ENCODE data around the gene BCL7C. TPM values are rescaled to one million over a fixed set of nuclear protein-coding genes. Genes with fewer than 3 reads are reported as not detected.

BCL7C gene
- total and polyA plus RNA-seq, 2 of the 13 experiments (the other 11 are each of a cell fraction or from before 2014, with no cell fraction given), result 17.7 to 33.8 TPM

GRCh38 chr16:30922420-30922959 is 28.6 kb upstream of the BCL7C start:
- H3K27ac ChIP-seq (ENCODE audit: extremely low read length, insufficient read depth, low read length), result peak overlapping the region; percentile 87
- BruUV-seq (replicated peaks), result TSS peak; percentile 83
- under 1% methylated on average over 33 of the region's 42 CpGs for WGBS (ENCODE audit: low lambda C conversion rate)
- intact Hi-C loops (cut with micrococcal nuclease; ENCODE audit: unreplicated experiment), result loop anchor here (1.0 to 10.0 kb wide), 2 partner anchors 26 to 228 kb away; partner anchors contain the start of gene SRCAP
- H3K9ac ChIP-seq (ENCODE audit: insufficient read depth, low read depth, low read length), result peak overlapping the region; percentile 90
- in situ Hi-C loops (cut with HindIII; ENCODE audit: extremely low pct_ligation_motif_present, low pct_unique_long_range_greater_than_20kb), result loop anchor here (5.0 kb wide), 1 partner anchor 80 kb away; no protein-coding TSS in a partner anchor
- peak; percentile 84 for ATAC-seq
- peaks cover 0 to 5% of the 10 kb centered on the region in 2 experiments; a peak in 1 of 5 replicates for H3K36me3 ChIP-seq (replicated peaks in 1 of 2; ENCODE audit: control insufficient read depth in 1 of 2, insufficient read depth in 2 of 2, low read length in 2 of 2)
- peak overlapping the region; percentile 97 for H3K4me2 ChIP-seq (ENCODE audit: low read depth, low read length)
- DNase-seq (ENCODE audit: low spot score), result peak; percentile 100
- POLR2A ChIA-PET, result interaction anchor here (0.7 to 1.0 kb wide), 2 partner anchors 78 to 117 kb away, joined by 3 to 4 read pairs; no protein-coding TSS in a partner anchor
- peak overlapping the region; percentile 65 to 87 (median 76) for H3K4me3 ChIP-seq (replicated peaks in 1 of 3; ENCODE audit: insufficient read depth in 1 of 3, low read depth in 2 of 3, low read length in 3 of 3)
- H2AFZ ChIP-seq (ENCODE audit: low read length), result no peak overlapping the region
- H4K20me1 ChIP-seq (ENCODE audit: insufficient read depth, low read length), result no peaks in the 10 kb centered on the region; the same call in 1 of the 2 replicates
- H3K27me3 ChIP-seq (ENCODE audit: control insufficient read depth in 1 of 2, insufficient read depth in 2 of 2, low read length in 2 of 2), result no peaks in the 10 kb centered on the region; a peak in 1 of 5 replicates
- H3K9me3 ChIP-seq (ENCODE audit: low read length), result no peaks in the 10 kb centered on the region
- CTCF ChIA-PET (ENCODE audit: low intra/inter-chr PET ratio, low total read pairs), result interaction anchor here (0.9 to 2.8 kb wide), 2 partner anchors 20 to 77 kb away, joined by 3 to 19 read pairs; no protein-coding TSS in a partner anchor
- H3K79me2 ChIP-seq (ENCODE audit: insufficient read depth, low read length), result no peaks in the 10 kb centered on the region
- FAIRE-seq, result peak; percentile 100
- peaks cover 19% of the 10 kb centered on the region for H3K4me1 ChIP-seq (ENCODE audit: insufficient read depth, low read length)
- no peak for TF ChIP-seq CC2D1A (CRISPR knock-in tag; IDR thresholded peaks at IDR 0.05)
- no peak for TF ChIP-seq ZNF549 (CRISPR knock-in tag; IDR thresholded peaks at IDR 0.05)
- peak; percentile 81 for TF ChIP-seq POLR2G (IDR thresholded peaks at IDR 0.05; ENCODE audit: low read depth, low read length)
- TF ChIP-seq NR2F2 (IDR thresholded peaks at IDR 0.05; ENCODE audit: borderline replicate concordance, low read depth), result 0 out of 2 replicates have a peak, but pooled peaks have one; percentile 48
- TF ChIP-seq MEIS2 (CRISPR knock-in tag; IDR thresholded peaks at IDR 0.05), result no peak; the same call in none of the 2 replicates
- TF ChIP-seq HBP1 (CRISPR knock-in tag; IDR thresholded peaks at IDR 0.05; ENCODE audit: low read depth), result no peak; the same call in 1 of the 2 replicates
- TF ChIP-seq ARHGAP35 (CRISPR knock-in tag; IDR thresholded peaks at IDR 0.05; ENCODE audit: borderline replicate concordance), result no peak; the same call in 1 of the 2 replicates
- TF ChIP-seq PBX2 (CRISPR knock-in tag; IDR thresholded peaks at IDR 0.05), result peak; percentile 74
- TF ChIP-seq ZNF296 (CRISPR knock-in tag; conservative IDR thresholded peaks at IDR 0.05), result no peak
- peak; percentile 70 for TF ChIP-seq ZNF280B (CRISPR knock-in tag; IDR thresholded peaks at IDR 0.05; ENCODE audit: borderline replicate concordance)
- TF ChIP-seq MNT (IDR thresholded peaks at IDR 0.05), result 0 out of 2 replicates have a peak, but pooled peaks have one; percentile 12
- no peak for TF ChIP-seq ARID2 (CRISPR knock-in tag; IDR thresholded peaks at IDR 0.05; ENCODE audit: borderline replicate concordance)
- 0 out of 2 replicates have a peak, but pooled peaks have one; percentile 13 for TF ChIP-seq ZNF124 (CRISPR knock-in tag; IDR thresholded peaks at IDR 0.05)
- TF ChIP-seq NCOA2 (CRISPR knock-in tag; IDR thresholded peaks at IDR 0.05), result peak; percentile 11; the same call in 1 of the 2 replicates
- TF ChIP-seq SIN3B (IDR thresholded peaks at IDR 0.05; ENCODE audit: low read length), result 0 out of 2 replicates have a peak, but pooled peaks have one; percentile 46

Measured in HepG2 (cell line).